GM19351 (cell line): ENCODE measurements around the gene ERG.

Source experiments
- ATAC-seq: cut with Tn5 transposase; IDR thresholded peaks from one replicate; pipeline ENCODE4 v1.9.1; 2021; ENCODE audit warnings: mild to moderate bottlenecking, moderate library complexity; ENCODE audit not compliant: unreplicated experiment

ERG gene

GRCh38 chr21:38363693-38364092 lies 134.6 kb downstream of the ERG start:
- ATAC-seq, result no peak

- no peak for ATAC-seq
Measured at GRCh38 chr21:38361324-38361723, 137.0 kb downstream of the ERG start.

GRCh38 chr21:38359835-38360234 lies 138.4 kb downstream of the ERG start:
- ATAC-seq, result no peak

GRCh38 chr21:38359090-38359489 lies 139.2 kb downstream of the ERG start:
- ATAC-seq, result no peak

GRCh38 chr21:38358666-38359065 lies 139.6 kb downstream of the ERG start:
- no peak for ATAC-seq

GRCh38 chr21:38358098-38358497 lies 140.2 kb downstream of the ERG start:
- no peak for ATAC-seq

GRCh38 chr21:38356883-38357625 lies 141.2 kb downstream of the ERG start:
- no peak for ATAC-seq

- peak; percentile 82 for ATAC-seq
Measured at GRCh38 chr21:38355992-38356781, 142.1 kb downstream of the ERG start.

GRCh38 chr21:38355353-38355752 lies 142.9 kb downstream of the ERG start:
- no peak for ATAC-seq

GRCh38 chr21:38354746-38355145 lies 143.5 kb downstream of the ERG start:
- no peak for ATAC-seq

GRCh38 chr21:38354231-38354630 lies 144.0 kb downstream of the ERG start:
- no peak for ATAC-seq

GRCh38 chr21:38352536-38353219 lies 145.6 kb downstream of the ERG start:
- ATAC-seq, result no peak

- no peak for ATAC-seq
Measured at GRCh38 chr21:38351961-38352521, 146.2 kb downstream of the ERG start.

- no peak for ATAC-seq
Measured at GRCh38 chr21:38351176-38351959, 146.9 kb downstream of the ERG start.

- no peak for ATAC-seq
Measured at GRCh38 chr21:38350684-38351083, 147.6 kb downstream of the ERG start.

GRCh38 chr21:38349977-38350376 lies 148.3 kb downstream of the ERG start:
- ATAC-seq, result no peak

GRCh38 chr21:38349111-38349746 lies 149.0 kb downstream of the ERG start:
- ATAC-seq, result no peak

GRCh38 chr21:38346286-38346685 lies 152.0 kb downstream of the ERG start:
- no peak for ATAC-seq

- ATAC-seq, result no peak
Measured at GRCh38 chr21:38343691-38344090, 154.6 kb downstream of the ERG start.

- no peak for ATAC-seq
Measured at GRCh38 chr21:38342739-38343138, 155.5 kb downstream of the ERG start.
